Measurements from ENCODE around the gene TERT. TPM values are rescaled to one million over a fixed set of nuclear protein-coding genes. Genes with fewer than 3 reads are reported as not detected.
A peak's percentile ranks its signal among the peaks of the same experiment; 100 is the strongest.
"Not testable (repeated sequence)": the region's sequence is repeated elsewhere in the genome, so short reads cannot be mapped to it uniquely, and the experiment has no call there.

Gene TERT
- total RNA-seq (not detected), polyA plus RNA-seq (not detected)
- long read RNA-seq, donor 1: 0 reads
- long read RNA-seq, donor 2: 0 reads
- long read RNA-seq, donor 3: 0 reads
- long read RNA-seq, donor 4: 0 reads

DNA sequence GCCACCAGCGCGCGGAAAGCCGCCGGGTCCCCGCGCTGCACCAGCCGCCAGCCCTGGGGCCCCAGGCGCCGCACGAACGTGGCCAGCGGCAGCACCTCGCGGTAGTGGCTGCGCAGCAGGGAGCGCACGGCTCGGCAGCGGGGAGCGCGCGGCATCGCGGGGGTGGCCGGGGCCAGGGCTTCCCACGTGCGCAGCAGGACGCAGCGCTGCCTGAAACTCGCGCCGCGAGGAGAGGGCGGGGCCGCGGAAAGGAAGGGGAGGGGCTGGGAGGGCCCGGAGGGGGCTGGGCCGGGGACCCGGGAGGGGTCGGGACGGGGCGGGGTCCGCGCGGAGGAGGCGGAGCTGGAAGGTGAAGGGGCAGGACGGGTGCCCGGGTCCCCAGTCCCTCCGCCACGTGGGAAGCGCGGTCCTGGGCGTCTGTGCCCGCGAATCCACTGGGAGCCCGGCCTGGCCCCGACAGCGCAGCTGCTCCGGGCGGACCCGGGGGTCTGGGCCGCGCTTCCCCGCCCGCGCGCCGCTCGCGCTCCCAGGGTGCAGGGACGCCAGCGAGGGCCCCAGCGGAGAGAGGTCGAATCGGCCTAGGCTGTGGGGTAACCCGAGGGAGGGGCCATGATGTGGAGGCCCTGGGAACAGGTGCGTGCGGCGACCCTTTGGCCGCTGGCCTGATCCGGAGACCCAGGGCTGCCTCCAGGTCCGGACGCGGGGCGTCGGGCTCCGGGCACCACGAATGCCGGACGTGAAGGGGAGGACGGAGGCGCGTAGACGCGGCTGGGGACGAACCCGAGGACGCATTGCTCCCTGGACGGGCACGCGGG is at the start of gene TERT:
TSS of gene TERT (minus strand) at position 234 of the 815 bp plus-strand sequence. CDS start at position 155, 79 bp downstream.
- Histone ChIP-seq H3K4me3 (ENCODE audit: low read length) (no peak within 1 kb of the TSS), H3K9me3 (ENCODE audit: control insufficient read depth, low read length) (no peaks in the 10 kb centered on the region), H3K27ac (ENCODE audit: low read length) (no peak within 1 kb of the TSS), H3K4me1 (ENCODE audit: control insufficient read depth, insufficient read depth, low read length) (no peaks in the 10 kb centered on the region), H3K27me3 (ENCODE audit: control insufficient read depth, insufficient read depth) (no peaks in the 10 kb centered on the region)
- intact Hi-C loops (cut with DNase I): no loop called here
- DNase-seq: peak in 2 of 3 donors; percentile 34 to 56
- no peak for ATAC-seq
- 3% methylated on average over 102 of the region's 102 CpGs for WGBS

DNA sequence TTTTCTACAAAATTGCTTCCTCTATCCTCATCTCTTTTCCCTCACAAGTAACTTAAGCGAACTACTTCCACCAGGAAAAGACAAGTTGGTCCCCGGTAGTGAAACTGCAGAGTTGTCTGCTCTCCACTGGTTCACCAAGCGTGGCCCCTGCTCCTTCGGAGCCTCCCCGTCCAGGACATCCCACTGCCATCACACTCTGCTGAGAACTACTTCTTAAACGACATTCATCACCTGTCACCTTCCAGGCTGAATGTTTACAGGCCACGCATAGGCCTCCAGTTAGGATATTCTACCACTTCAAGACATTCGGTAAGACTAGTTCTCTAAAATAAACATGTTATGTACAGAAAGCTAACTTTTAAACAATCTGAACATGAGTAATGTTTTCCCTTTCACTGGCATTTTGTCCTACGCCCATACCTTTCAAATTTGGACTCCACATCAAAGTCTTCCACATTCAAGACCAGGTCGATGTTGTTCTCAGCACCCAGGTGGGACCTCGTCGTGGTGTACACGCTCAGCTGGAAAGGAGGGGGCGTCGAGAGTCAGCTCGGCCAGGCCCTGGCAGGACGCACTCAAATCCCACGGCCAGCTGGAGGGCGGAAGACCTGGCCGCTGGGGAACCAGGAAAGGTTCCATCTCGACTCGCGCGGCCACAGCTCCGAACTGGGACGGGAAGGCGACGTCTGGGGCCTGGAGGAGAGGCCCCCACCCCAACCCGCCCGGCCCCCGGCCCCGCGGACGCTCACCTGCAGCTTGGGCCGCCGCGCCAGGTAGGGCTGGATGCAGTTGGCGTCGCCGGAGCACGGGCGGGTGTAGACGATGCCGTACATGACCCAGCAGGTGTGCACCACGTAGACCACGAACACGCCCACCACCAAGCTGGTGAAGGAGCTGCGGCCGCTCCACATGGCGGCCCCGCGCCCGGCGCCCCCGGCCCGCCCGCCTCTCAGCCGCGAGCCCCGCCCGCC is 49.3 kb upstream of the TERT start:
- DNase-seq (peak in 1 of 3 donors; percentile 74), ATAC-seq (peak in 1 of 2 donors; percentile 2)
- Histone ChIP-seq H3K9me3 (ENCODE audit: control insufficient read depth, low read length) (no peaks in the 10 kb centered on the region), H3K27me3 (ENCODE audit: control insufficient read depth, insufficient read depth) (no peaks in the 10 kb centered on the region), H3K4me3 (ENCODE audit: low read length) (peak overlapping the region; percentile 96), H3K27ac (ENCODE audit: low read length) (peak overlapping the region; percentile 28), H3K4me1 (ENCODE audit: control insufficient read depth, insufficient read depth, low read length) (no peaks in the 10 kb centered on the region)
- WGBS: 6% methylated on average over 61 of the region's 61 CpGs
- intact Hi-C loops (cut with DNase I): no loop called here

DNA sequence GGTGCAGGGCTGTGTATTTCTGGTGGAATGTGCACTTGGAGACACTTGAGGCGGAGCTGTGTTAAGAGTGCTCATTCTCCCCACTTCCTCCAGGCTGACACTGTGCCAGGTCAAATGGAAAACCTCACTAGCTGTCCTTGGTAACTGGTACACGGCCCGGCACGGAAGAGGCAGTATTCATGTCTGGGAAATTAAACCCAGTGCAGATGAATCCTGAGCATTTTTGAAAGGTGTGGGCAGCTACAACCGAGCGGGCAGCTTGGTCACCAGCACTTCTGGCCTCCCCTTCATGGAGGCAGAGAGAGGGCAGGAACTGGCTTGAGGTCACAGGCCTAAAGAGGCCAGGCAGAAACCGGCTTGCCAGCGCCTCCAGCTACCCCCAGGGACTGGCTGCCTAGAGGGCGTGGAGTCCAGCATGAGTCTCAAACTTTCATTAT is 48.5 kb upstream of the TERT start:
- DNase-seq (peak in 1 of 3 donors; percentile 18), ATAC-seq (no peak)
- H3K9me3 ChIP-seq (ENCODE audit: control insufficient read depth, low read length): no peaks in the 10 kb centered on the region
- WGBS: 81% methylated on average over 9 of the region's 9 CpGs
- H3K4me1 ChIP-seq (ENCODE audit: control insufficient read depth, insufficient read depth, low read length): no peaks in the 10 kb centered on the region
- intact Hi-C loops (cut with DNase I): no loop called here
- no peak overlapping the region for H3K4me3 ChIP-seq (ENCODE audit: low read length)
- no peak overlapping the region for H3K27ac ChIP-seq (ENCODE audit: low read length)
- H3K27me3 ChIP-seq (ENCODE audit: control insufficient read depth, insufficient read depth): no peaks in the 10 kb centered on the region

DNA sequence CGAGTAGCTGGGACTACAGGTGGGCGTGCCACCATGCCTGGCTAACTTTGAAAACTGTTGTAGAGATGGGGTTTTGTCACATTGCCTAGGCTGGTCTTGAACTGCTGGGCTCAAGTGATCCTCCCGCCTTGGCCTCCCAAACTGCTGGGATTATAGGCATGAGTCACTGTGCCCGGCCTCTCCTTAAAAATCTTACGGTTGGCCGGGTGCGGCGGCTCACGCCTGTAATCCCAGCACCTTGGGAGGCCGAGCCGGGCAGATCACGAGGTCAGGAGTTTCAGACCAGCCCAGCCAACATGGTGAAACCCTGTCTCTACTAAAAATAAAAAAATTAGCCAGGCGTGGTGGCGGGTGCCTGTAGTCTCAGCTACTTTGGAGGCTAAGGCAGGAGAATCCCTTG is 47.8 kb upstream of the TERT start:
- ATAC-seq; H3K27me3 ChIP-seq (ENCODE audit: control insufficient read depth, insufficient read depth); intact Hi-C loops (cut with DNase I); H3K9me3 ChIP-seq (ENCODE audit: control insufficient read depth, low read length); H3K4me1 ChIP-seq (ENCODE audit: control insufficient read depth, insufficient read depth, low read length); H3K4me3 ChIP-seq (ENCODE audit: low read length); H3K27ac ChIP-seq (ENCODE audit: low read length): not testable (repeated sequence)
- DNase-seq: peak in 1 of 3 donors; percentile 34
- WGBS: 95% methylated on average over 14 of the region's 14 CpGs

DNA sequence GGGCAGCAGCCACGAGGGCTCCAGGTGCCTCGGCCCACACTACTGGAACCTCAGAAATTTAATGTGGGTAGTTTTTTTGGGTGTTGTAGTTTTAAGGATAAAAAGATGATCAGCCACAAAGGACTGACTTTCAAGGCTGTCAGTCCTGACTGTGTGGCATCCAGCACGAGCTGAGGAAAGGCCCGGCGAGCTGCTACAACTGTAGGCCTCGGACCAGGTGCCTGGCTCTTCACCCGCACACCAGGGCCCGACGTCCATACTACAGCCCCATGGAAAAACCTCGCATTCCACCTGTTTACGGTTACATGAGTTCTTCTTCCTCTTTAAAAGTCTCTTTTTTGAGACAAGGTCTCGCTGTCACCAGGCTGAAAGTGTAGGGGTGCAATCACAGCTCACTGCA is 47.4 kb upstream of the TERT start:
- H3K4me3 ChIP-seq (ENCODE audit: low read length): no peak overlapping the region
- H3K9me3 ChIP-seq (ENCODE audit: control insufficient read depth, low read length): no peaks in the 10 kb centered on the region
- no peak for ATAC-seq
- H3K4me1 ChIP-seq (ENCODE audit: control insufficient read depth, insufficient read depth, low read length): no peaks in the 10 kb centered on the region
- 94% methylated on average over 12 of the region's 12 CpGs for WGBS
- DNase-seq: peak in 1 of 3 donors; percentile 24
- H3K27me3 ChIP-seq (ENCODE audit: control insufficient read depth, insufficient read depth): no peaks in the 10 kb centered on the region
- H3K27ac ChIP-seq (ENCODE audit: low read length): no peak overlapping the region
- intact Hi-C loops (cut with DNase I): no loop called here

DNA sequence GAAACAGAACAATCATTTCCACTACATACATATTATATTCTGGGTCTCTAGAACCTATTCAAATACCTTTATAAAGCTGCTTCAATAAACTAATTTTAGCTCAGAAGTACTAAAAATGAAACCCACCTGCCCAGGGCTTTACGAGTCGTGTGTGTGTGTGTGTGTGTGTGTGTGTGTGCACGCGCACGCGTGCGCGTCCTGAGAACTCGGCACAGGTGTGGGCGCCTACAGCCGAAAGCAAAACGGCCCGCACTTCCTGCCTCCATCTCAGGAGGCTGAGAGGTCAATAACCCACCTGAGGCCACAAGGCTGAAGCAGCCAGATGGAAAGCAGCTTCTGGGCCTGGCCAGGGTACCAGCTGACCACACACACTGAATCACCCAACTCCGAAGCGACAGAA is 47.0 kb upstream of the TERT start:
- H3K4me1 ChIP-seq (ENCODE audit: control insufficient read depth, insufficient read depth, low read length): no peaks in the 10 kb centered on the region
- H3K9me3 ChIP-seq (ENCODE audit: control insufficient read depth, low read length): no peaks in the 10 kb centered on the region
- DNase-seq (no peak), ATAC-seq (no peak)
- no peak overlapping the region for H3K4me3 ChIP-seq (ENCODE audit: low read length)
- no peaks in the 10 kb centered on the region for H3K27me3 ChIP-seq (ENCODE audit: control insufficient read depth, insufficient read depth)
- intact Hi-C loops (cut with DNase I): no loop called here
- no peak overlapping the region for H3K27ac ChIP-seq (ENCODE audit: low read length)
- WGBS: 95% methylated on average over 15 of the region's 15 CpGs

DNA sequence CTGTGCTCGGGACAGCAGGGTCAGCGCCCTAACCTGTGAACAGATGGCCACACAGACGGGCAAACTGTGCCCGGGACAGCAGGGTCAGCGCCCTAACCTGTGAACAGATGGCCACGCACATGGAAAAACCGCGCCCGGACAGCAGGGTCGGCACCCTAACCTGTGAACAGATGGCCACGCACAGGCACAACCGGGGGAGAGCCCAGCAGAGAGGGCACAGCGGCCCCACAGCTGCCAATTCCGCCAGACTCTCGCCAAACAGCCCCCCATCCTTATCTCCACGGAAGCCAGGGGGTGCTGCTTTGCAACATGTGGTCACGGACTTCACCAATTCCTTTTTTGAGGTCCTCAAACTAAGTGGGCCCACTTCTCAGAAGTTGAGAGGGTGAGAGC is 44.9 kb upstream of the TERT start:
- H3K9me3 ChIP-seq (ENCODE audit: control insufficient read depth, low read length); H3K27ac ChIP-seq (ENCODE audit: low read length); H3K4me1 ChIP-seq (ENCODE audit: control insufficient read depth, insufficient read depth, low read length); H3K4me3 ChIP-seq (ENCODE audit: low read length); intact Hi-C loops (cut with DNase I); H3K27me3 ChIP-seq (ENCODE audit: control insufficient read depth, insufficient read depth); DNase-seq; ATAC-seq: not testable (repeated sequence)
- 88% methylated on average over 17 of the region's 17 CpGs for WGBS

DNA sequence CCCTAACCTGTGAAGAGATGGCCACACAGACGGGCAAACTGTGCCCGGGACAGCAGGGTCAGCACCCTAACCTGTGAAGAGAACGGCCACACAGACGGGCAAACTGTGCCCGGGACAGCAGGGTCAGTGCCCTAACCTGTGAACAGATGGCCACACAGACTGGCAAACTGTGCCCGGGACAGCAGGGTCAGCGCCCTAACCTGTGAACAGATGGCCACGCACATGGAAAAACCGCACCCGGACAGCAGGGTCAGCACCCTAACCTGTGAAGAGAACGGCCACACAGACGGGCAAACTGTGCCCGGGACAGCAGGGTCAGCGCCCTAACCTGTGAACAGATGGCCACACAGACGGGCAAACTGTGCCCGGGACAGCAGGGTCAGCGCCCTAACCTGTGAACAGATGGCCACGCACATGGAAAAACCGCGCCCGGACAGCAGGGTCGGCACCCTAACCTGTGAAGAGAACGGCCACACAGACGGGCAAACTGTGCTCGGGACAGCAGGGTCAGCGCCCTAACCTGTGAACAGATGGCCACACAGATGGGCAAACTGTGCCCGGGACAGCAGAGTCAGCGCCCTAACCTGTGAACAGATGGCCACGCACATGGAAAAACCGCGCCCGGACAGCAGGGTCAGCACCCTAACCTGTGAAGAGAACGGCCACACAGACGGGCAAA is 44.4 kb upstream of the TERT start:
- intact Hi-C loops (cut with DNase I); ATAC-seq; H3K9me3 ChIP-seq (ENCODE audit: control insufficient read depth, low read length); H3K27ac ChIP-seq (ENCODE audit: low read length); H3K4me3 ChIP-seq (ENCODE audit: low read length); H3K4me1 ChIP-seq (ENCODE audit: control insufficient read depth, insufficient read depth, low read length); H3K27me3 ChIP-seq (ENCODE audit: control insufficient read depth, insufficient read depth): not testable (repeated sequence)
- 95% methylated on average over 34 of the region's 34 CpGs for WGBS
- peak in 2 of 3 donors; percentile 28 to 30 for DNase-seq

DNA sequence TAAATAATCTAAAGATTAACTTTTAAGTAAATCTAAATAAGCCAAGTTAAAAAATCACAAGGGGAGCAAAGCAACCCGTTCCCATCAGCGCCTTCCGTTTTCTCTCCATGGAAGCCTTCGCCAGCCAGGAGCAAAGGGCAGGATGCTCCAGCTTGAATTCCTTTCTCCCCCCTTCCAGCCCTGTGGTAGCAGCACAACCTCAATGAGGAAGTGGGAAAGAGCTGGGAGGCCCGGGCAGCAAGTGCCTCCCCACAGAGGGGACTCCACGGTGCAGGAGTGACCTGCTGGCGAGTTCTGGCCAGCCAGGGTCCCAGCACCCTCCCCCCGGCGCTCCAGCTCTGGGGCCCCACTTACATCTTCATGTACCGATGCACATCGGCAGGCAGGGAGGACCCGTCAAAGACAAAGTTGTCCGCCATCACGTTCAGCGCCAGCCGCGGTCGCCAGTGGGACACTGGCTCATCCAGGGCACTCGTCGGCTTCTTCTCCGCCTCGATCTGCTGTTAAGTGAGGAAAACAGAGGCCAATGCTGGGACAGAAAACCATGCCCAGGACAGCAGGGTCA is 43.7 kb upstream of the TERT start:
- intact Hi-C loops (cut with DNase I): no loop called here
- Histone ChIP-seq H3K27ac (ENCODE audit: low read length) (no peak overlapping the region), H3K27me3 (ENCODE audit: control insufficient read depth, insufficient read depth) (no peaks in the 10 kb centered on the region), H3K9me3 (ENCODE audit: control insufficient read depth, low read length) (no peaks in the 10 kb centered on the region), H3K4me1 (ENCODE audit: control insufficient read depth, insufficient read depth, low read length) (no peaks in the 10 kb centered on the region), H3K4me3 (ENCODE audit: low read length) (no peak overlapping the region)
- WGBS: 92% methylated on average over 22 of the region's 22 CpGs
- DNase-seq (peak in 2 of 3 donors; percentile 39 to 45), ATAC-seq (no peak)

DNA sequence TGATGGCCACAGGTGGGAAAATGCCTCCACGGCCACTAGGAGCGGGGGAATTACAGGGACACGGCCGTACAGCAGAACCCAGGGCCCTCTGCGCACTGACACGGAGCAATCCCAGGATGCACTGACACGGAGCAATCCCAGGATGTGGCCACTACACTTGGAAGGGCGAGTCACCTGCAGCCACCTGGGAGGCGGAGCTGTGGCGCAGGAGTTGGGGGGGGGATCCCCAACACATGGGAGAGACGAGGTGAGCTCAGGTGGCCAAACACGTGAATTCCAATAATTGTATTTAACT is 43.3 kb upstream of the TERT start:
- no peaks in the 10 kb centered on the region for H3K4me1 ChIP-seq (ENCODE audit: control insufficient read depth, insufficient read depth, low read length)
- H3K9me3 ChIP-seq (ENCODE audit: control insufficient read depth, low read length): no peaks in the 10 kb centered on the region
- H3K27ac ChIP-seq (ENCODE audit: low read length): no peak overlapping the region

More for the DNA sequence above, 43.3 kb upstream of the TERT start:
- no peaks in the 10 kb centered on the region for H3K27me3 ChIP-seq (ENCODE audit: control insufficient read depth, insufficient read depth)
- WGBS: 94% methylated on average over 12 of the region's 12 CpGs
- intact Hi-C loops (cut with DNase I): no loop called here
- H3K4me3 ChIP-seq (ENCODE audit: low read length): no peak overlapping the region
- DNase-seq (peak in 2 of 3 donors; percentile 30 to 34), ATAC-seq (no peak)
